HL-60/S4 treated with phorbol 12-myristate 13-acetate at 8.2 ng/mL for 4 days and 3 days (cell line): ENCODE data around the gene DNAJC17.

Experiments used
- in situ Hi-C: fragments of 300-500 bp; cut with MboI; formaldehyde crosslinking; loops from 2 replicates; pipeline ENCODE4 v1.15.0; 2022; ENCODE audit warnings: low sequenced_read_pairs

DNAJC17 gene

DNA sequence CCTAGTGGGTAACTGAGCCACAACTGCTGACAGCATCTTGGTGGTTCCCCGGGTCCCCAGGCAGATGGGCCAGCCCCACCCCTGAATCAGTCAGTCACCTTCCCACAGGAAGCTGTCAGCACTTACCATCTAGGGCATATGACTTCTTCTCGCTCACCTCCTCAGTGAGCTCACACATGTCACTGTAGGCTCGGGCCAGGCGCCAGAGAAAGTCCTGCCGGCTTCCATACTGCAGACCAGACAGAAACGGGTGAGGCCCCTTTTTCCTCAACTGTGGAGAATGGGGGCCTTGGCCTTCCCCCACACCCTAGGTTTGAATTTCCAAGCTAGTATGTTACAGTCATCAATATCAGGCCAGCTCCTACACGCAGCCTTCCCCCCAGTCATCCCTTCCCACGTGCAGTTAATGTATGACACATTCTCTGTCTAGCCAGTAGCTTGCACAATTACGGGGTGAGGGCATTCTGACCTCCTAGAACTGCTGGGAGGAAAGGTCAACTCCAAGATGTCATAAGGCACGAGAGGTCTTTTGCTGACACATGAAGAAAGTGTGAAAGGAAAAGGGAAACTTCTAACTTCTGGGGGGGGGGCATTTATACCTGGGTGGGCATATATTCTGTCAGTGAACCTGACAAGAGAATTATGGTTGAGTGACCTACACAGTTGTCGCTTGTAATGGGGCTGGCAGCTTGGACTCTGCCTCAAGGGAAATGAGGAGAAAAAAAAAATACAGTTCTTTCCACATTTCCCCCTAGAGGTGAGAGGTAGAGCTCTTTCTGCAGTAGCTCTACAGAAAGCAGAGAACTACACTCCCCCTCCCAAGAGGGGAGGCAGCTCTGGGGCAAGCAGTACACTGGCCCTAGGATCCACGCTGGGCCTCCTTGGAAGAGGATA is 63.1 kb downstream of the DNAJC17 start:
- in situ Hi-C loops, result no loop called here

DNA sequence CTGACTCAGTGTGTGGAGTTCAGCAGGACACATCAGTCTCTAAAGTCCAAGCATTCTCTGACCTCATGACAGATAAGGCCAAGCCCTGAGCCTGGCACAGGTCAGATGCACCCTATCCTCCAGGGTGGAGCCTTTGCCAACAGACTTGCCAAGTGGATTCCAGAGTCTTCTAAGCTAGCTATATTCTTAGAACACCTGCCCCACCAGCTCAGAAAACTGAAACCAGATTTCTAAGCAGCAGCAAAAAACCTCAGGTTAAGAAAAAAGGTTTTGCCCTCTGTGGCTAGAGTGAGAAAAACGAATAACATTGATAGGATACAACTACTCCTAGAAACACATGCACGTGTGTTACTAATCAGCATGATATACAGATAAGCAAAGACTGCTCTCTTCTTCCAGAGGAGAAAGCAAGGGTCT is 63.8 kb downstream of the DNAJC17 start:
- in situ Hi-C loops, result no loop called here

DNA sequence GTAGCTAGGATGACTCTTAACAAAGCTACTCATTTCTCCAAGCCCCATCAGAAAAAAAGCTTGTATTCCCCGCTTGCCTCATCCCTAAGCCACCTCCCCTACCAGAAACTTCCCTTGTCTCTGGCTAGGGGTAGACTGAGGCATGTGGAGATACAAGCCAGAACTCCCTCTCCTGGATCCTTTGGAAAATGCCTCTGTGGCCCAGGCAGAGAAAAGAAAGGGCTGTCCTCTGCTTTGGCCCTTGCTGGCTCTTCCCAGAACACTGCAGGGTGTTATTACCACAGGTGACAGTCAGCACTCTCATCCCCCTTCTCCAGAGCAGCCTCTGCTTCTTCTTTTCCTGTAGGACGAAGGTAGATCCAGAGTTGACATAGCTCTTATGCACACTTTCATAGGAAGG is 67.4 kb downstream of the DNAJC17 start:
- in situ Hi-C loops, result no loop called here

DNA sequence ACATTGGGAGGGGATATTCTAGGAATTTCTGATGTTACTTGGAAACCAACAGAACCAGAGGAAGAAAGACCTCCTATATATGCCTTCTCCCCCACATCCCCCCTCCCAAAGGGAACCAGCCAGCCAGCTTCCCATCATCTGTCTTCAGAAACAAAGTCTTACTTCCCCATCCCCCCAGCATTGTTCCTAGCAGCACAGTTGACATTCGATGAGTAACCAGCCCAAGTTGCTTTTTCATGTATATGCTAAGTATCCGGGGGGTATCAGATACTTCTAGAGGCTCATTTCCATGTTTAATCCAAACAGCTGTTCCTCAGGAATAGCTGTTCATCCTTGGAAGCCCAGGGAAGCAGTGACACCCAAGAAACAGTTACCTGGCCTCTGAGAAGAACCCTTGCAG is 68.2 kb downstream of the DNAJC17 start:
- in situ Hi-C loops, result no loop called here

DNA sequence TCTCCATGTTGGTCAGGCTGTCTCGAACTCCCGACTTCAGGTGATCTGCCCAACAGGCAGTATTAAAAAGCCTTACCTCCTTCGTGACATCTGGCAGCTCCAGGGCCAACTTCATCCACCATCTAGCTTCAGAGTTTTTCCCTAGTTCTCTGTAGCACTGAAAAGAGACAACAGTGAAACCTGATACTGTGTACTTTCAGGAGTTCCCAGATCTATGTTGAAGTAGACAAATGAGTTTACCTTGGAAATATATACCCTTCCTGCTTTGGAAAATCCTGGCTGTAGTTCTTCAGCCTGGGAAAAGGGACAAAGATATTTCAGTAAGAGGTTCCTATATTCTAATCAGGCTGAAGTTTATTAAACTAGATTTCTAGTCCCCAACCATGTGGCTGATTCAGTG is 70.2 kb downstream of the DNAJC17 start:
- in situ Hi-C loops, result no loop called here

DNA sequence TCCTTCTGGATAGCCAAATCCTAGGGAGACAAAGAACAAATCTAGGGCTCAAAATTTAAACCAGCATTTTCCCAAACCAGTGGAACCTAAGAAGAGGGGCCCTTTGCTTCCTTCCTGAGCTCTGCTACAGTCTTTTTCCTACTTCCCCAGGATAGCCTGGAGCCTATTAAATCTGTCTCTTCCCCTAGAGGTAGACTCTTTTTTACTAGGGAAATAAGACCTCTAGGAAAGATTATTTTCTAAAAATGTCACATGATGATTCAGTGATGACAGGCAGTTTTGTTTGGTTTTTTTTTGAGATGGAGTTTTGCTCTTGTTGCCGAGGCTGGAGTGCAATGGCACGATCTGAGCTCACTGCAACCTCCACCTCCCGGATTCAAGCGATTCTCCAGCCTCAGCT is 70.7 kb downstream of the DNAJC17 start:
- in situ Hi-C loops, result no loop called here

DNA sequence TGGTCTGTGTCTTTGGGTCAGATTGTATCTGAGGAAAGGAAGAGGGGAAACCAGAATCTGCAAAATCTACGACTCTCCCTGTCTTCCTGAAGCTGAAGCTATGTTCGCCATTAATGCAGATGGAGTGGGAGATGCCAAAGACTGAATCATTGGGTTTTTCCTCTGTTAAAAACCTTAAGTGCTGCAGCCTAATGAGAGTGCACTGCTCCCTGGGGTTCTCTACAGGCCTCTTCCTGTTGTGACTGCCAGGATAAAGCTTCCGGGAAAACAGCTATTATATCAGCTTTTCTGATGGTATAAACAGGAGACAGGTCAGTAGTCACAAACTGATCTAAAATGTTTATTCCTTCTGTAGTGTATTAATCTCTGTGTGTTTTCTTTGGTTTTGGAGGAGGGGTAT is 76.2 kb downstream of the DNAJC17 start:
- in situ Hi-C loops, result no loop called here

DNA sequence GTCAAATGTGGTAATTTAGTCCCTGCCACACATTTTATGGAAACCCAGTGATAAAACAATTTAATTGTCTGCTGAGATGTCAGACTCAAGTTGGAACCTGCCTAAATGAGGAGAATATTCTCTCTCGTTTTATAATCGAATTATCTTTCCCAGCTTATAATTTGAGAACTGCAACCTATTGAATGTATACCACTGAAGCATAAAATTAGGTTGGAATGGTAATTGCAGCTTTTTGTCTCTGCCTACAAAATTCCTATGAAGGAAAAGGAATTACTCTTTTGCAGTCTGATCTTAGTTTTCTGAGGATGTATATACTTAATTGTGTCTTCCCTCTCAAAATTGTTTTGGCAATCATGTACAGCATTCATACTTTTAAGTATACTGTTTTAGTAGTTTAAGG is 83.4 kb downstream of the DNAJC17 start:
- in situ Hi-C loops, result no loop called here

DNA sequence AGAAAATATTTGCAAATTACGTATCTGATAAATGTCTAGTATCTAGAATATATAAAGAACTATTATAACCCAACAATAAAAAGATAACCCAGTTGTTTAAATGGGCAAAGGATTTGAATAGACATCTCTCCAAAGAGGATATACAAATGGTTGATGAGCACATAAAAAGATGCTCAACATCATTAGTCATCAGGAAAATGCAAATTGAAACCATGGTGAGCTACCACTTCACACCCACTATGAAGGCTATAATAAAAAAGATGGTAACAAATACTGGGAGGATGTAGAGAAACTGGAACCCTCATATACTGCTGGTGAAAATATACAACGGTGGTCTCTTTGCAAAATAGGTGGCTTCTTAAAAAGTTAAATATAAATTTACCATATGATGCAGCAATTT is 84.3 kb downstream of the DNAJC17 start:
- in situ Hi-C loops, result no loop called here

DNA sequence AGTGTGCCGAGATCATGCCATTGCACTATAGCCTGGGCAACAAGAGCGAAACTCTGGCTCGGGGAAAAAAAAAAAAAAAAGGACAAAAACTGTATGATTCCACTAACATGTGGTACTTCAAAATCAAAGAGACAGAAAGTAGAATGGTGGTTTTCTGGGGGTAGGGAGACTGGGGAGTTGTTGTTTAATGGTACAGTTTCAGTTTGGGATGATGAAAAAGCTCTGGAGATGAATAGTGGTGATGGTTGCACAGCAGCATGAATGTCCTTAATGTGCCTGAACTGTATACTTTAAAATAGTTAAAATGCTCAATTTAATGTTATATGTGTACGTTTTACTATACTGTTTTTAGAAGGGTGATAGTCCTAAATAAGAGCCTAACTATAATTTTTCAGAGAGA is 84.9 kb downstream of the DNAJC17 start:
- in situ Hi-C loops, result no loop called here

DNA sequence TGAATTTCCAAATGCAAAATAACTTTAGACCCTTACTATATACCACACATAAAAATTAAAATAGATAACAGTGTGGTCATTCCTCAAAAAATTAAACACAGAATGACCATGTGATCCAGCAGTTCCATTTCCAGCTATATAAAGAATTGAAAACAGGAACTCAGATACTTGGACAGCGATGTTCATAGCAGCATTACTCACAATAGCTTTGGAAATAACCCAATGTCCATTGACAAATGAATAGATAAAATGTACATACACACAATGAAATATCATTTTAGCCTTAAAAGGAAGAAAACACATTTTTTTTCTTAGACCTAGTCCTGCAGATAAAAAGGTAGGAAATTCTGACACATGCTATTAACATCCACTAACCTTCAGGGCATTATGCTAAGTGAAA is 85.6 kb downstream of the DNAJC17 start:
- in situ Hi-C loops, result no loop called here

DNA sequence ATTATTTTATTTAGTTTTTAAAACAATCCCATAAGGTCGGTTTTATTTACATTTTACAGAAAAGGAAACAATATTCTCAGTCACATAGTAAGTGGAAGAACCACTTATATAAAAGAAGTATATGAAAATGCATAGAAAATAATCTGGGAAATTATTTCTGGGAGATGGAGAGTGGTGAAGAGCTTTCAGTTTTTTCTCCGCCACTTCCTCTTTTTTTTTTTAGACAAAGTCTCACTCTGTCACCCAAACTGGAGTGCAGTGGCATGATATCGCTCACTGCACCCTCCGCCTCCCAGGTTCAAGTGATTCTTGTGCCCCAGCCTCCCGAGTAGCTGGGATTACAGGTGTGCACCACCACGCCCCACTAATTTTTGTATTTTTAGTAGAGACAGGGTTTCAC is 91.1 kb downstream of the DNAJC17 start:
- in situ Hi-C loops, result no loop called here
